ENCODE data around the gene AHI1. TPM values are rescaled to one million over a fixed set of nuclear protein-coding genes. Genes with fewer than 3 reads are reported as not detected.
"Not testable (repeated sequence)": the region's sequence is repeated elsewhere in the genome, so short reads cannot be mapped to it uniquely, and the experiment has no call there.

Gene AHI1
- polyA plus RNA-seq, 1 donor: 19.7 TPM

DNA sequence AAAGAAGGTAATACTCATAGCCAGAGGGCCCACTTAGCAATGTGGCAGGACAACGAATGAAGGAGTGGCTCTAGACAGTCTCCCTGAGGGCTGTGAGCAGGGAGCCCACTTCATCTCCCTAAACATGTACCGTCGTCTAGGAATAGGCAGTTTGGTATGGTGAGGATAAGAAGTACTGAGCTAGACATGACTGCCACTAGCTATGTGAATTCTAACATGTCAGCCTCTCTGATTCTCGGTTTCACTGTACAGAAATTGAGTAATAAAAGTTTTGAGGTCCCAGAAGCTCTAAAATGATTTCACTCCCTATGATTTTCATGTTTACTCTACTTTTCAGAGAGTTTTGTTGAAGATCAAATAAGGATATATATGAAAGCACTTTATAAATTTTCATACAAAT lies 107.1 kb downstream of the AHI1 start:
- DNase-seq: no peak

DNA sequence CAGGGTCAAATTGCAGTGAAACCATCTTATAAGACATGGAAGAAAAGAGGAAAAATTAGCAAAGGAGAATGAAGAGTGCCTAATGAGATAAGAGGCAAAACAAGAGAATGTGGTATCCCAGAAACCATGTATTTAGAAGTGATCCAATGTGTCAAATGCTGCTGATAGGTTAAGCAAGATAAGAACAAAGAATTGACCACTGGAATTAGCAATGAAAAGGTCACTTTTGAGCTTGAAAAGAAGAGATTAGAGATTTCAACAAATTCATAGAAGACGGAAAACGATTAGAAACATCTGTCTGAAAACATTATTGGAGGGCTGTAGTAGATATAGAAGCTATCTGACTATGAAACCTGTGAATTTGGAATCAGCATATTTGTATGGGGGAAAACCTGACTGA lies 112.2 kb downstream of the AHI1 start:
- no peak for DNase-seq

DNA sequence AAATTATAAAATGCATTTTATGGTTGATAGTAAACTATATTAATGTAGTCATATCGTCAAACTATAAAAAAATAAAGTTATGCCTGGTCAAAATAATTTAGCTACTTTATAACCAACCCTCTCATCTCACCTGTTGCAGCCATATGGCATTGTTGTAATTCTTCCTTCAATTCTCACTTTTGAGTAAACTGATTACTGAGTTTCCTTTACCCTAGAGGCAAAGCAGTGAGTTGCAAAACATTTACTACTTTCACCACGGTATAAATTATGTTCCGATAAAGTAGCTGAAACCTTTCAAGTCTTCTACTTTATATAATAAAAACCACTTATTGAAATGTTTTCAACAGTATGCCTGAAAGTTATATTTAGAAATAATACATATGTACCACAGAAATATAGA lies 113.8 kb downstream of the AHI1 start:
- no peak for DNase-seq

DNA sequence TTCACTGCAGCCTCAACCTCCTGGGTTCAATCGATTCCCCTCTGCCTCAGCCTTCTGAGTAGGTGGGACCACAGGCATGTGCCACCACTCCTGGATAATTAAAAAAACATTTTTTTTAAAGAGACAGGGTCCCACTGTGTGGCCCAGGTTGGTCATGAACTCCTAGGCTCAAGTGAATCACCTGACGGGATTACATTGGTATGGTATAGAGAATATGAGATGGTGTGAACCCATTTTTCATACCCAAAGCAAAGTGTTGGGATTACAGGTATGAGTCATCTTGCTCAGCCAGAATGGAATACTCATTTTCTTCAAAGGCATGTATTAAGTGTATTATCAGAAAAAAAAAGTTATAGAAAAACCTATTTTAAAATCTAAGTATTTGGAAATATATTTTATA lies 114.2 kb downstream of the AHI1 start:
- DNase-seq: no peak

DNA sequence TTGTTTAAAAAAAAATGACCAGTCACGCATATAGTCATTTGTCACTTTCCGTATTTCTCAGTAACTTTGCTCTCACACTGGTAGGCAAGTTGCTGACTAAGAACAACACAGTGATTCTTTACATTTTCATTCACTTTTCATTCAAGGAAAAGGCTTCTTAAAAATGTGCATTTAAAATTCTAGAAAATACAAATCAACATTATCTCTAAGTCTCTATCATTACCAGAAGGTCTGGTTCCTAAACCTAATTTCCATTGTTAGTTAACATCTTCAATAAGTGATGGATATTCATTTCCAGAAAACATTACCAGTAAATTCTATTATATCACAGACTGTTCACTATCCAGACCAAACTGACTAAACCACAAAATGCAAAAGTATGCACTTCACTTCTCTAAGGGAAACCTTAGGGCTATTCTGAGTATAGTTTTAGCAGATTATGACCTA lies 115.3 kb downstream of the AHI1 start:
- DNase-seq: no peak

DNA sequence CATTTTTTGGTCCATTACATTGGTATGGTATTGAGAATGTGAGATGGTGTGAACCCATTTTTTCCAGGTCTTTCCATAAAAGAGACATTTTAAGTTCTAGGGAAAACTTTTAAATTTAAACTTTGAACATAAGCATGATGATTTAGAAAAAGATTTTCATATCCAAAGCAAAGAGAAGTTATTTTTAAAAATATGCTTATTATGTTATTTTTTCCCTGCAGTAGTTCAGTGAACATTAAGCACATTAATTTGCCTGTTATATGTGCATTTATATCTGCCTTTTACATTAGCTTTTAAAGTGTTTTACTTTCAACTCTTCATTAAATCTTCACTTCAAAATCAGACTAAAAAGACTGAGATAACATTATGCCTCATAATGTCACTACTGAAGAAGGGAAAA lies 116.7 kb downstream of the AHI1 start:
- DNase-seq: no peak

DNA sequence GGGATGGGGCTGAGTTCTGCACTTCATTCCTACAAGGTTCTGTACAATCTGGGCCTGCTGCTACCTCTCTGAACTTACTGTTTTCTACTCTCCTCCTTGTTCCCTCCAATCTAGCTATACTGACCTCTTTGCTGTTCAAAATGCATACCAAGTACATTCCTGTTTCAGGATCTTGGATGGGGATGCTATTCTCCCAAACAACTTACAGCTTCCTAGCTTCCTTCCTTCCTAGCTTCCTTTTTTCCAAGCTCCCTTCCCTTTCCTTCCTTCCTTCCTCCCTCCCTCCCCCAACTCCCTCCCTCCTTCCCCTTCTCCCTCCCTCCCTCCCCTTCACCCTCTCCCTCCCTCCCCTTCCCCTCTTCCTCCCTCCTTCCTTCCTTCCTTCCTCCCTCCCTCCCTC lies 117.9 kb downstream of the AHI1 start:
- no peak for DNase-seq

DNA sequence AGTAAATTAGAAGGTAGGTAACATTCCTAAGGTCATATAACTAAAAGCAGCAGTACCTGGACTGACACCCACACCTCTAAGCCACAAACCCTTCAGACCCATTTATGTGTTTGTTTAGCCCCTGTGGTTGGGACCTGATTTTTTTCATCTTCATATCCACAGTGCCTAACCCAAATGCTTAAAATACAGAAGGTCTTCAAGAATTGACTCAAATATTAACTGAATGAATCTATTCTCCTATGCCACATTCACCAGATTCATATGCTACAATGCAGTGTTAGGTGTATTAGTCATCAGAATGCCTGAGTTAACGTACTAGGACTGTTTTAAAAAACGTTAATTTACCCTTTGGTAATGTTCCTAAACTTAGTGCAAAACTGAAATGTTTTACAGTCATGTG lies 124.8 kb downstream of the AHI1 start:
- no peak for DNase-seq

DNA sequence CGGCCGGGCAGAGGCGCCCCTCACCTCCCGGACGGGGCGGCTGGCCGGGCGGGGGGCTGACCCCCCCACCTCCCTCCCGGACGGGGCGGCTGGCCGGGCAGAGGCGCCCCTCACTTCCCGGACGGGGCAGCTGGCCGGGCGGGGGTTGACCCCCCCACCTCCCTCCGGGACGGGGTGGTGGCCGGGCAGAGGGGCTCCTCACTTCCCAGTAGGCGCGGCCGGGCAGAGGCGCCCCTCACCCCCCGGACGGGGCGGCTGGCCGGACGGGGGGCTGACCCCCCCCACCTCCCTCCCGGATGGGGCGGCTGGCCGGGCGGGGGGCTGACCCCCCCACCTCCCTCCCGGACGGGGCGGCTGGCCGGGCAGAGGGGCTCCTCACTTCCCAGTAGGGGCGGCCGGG lies 133.9 kb downstream of the AHI1 start:
- not testable (repeated sequence) for DNase-seq

DNA sequence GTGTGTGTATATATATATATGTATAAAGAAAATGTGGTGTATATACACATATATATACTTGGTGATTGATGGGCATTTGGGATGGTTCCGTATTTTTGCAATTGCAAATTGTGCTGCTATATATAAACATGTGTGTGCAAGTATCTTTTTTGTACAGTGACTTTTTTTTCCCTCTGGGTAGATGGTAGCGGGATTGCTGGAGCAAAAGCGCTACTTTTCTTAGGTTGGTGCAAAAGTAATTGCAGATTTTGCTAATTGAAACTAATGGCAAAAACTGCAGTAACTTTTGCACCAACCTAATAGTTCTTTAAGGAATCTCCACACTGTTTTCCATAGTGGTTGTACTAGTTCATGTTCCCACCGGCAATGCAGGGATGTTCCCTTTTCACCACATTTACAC lies 135.4 kb downstream of the AHI1 start:
- no peak for DNase-seq

DNA sequence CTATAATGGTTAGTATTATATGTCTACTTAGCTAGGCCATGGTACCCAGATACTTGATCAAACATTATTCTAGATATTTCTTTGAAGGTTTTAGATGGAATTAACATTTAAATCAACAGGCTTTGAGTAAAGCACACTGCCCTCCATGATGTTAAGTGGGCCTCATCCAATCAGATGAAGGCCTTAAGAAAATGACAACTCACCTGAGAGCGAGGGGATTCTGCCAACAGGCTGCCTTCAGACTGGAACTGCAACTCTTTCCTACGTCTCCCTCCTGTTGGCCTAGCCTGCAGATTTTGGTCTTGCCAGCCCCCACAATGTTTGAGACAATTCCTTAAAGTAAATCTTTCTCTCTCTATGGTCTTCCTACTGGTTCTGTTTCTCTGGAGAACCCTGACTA lies 137.3 kb downstream of the AHI1 start:
- no peak for DNase-seq

DNA sequence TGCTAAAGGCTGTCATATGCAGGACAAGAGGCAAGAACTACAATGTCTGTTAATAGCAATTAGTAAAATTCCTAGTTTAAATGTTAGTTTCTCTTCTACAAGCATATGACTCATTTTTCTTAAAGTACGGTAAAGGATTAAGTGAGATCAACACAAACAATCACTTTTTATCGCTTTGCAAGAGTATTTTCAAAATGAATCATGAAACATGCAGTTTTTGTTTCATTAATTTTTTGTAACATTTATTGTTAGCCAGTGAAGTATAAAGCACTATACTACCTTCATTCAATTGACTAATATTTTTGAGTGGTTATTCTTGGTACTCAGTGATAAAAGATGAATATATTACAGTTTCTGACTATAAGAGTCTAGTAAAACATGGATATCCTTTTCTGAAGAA lies 138.6 kb downstream of the AHI1 start:
- DNase-seq: no peak

DNA sequence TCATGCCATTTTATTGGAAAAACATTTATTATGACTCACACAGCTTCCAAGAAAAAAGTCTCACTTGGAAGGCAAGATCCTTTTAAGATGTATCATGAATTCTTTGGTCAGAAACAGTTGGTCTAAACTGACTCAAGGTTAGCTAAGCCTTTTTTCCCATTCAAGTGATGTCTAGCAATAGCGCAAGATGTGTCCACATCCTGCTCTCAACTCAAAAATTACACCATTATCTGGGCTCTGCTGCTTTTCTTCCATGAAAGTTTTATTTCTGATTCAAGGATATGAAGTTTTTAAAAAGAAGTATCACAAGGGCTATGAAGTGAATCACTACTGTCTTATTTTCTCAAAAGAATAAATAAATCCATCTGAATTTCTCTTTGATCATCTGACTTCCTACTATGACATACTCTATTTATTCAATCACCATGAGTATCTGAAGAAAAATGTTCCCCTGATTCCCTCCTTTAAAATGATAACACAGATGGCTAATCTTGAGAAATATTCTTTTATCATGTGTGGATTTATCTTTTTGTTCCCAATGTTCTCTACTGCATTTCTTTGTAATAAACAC lies 139.2 kb downstream of the AHI1 start:
- DNase-seq: no peak

DNA sequence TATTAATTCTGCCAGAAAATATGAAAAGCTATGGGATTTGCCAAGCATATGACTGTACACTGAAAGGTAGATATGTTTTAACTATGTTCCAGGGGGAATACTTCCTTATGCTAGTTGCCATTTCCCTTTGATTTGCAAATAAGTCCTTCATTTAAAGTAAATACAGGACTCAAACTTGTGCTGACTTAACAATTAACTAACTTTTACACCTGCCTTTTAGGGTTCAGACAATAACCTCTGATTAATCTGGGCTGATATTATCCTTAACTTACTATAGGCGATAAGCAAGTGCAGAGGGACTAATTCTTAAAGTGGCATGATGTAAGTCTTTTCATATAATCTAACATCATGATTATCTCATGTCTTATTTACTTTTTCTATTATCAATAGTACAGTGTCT lies 143.1 kb downstream of the AHI1 start:
- no peak for DNase-seq

DNA sequence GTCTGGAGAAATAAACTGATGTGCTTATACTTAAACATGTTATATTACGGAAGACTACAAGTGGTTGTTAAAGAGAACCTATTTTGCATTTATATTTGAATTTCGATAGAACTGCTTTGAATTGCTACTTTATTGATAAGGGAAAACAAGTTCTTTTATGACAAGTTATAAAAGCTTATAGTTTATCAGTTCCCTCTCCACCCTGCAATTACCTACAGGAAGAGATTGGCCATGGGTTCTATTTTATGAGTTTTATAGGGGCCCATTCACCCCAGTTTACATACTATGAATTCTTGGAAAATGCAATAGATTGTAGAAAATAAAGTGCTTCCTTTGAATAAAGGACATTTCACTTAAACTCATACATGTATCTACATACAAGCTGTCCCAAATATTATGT lies 144.4 kb downstream of the AHI1 start:
- DNase-seq: no peak

DNA sequence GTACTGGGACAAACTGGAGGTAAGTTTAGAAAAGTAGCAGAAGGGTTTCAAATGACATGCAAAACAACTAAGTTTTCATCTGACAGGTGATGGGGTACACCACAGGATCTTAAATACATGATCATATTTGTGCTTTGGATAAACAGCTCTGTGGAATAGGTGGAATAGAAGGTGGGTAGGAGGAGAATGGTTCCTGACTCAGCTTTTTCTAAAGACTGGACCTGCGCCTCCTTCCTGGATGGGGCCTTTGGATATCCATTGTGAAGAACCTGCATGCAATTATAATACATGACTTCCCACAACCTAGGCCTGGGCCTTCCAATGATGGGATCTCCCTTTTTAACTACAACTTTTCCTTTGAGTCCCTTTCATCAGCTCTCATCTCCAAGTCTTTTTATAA lies 145.9 kb downstream of the AHI1 start:
- no peak for DNase-seq

DNA sequence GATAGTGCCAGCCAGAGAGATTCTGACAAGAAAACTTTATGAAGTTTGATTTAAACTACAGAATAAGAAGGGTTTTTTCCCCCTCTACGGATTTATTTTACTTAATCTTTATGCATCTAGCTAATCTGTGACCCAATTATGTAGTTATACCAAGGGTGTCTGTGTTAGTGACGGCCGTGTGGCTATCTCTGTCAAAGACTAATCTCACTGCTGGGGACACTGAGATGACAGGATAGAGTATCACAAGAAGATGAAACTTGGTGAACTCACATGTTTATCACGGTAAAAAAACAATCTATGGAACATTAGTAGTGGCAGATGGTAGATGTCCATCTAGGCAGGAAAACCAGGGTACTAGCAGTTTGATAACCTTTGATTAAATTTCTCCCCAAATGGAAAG lies 149.7 kb downstream of the AHI1 start:
- no peak for DNase-seq

DNA sequence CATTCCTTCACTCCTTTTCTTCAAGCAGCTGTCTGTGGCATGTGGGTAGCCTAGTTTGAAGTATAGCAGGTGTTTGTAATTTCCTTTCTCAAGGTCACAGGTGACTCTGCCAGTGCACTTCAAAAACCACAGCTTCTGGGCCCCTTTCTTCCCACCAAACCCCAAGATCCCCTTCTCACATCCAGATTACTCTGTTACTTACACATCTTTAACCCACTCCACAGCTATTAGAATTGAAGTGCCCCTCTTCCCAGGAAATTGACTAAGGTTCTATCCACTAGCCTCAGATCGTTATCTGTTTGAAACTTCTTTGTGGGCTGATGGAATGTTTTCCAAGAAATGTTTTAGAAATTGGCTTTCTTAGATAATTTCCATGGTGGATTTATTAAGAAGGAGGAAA lies 150.8 kb downstream of the AHI1 start:
- no peak for DNase-seq

DNA sequence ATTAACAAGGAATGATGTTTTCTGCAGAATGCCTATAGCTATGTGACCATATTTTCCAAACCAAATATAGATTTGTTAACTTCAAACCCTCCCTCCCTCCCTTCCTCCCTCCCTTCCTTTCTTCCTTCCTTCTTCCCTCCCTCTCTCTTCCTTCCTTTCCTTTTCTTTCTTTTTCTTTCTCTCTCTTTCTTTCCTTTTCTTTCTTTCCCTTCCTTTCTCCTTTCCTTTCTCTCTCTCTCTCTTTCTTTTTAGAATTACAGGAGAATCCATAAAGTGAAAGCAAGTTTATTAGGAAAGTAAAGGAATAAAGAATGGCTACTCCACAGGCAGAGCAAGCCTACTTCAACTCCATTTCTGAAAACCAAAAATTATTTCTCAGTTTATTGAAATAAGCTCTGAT lies 153.0 kb downstream of the AHI1 start:
- DNase-seq: no peak

DNA sequence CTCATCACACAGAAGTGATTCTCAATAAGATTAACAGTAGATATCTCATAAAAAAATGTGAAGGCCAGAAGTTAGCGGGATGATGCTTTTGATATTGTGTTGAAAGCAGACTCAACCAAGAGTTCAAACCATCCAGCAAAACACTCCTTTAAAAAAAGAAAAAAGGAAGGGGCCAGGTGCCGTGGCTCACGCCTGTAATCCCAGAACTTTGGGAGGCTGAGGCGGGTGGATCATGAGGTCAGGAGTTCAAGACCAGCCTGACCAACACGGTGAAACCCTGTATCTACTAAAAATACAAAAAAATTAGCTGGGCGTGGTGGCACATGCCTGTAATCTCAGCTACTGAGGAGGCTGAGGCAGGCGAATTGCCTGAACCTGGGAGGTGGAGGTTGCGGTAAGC lies 157.6 kb downstream of the AHI1 start:
- DNase-seq: not testable (repeated sequence)

DNA sequence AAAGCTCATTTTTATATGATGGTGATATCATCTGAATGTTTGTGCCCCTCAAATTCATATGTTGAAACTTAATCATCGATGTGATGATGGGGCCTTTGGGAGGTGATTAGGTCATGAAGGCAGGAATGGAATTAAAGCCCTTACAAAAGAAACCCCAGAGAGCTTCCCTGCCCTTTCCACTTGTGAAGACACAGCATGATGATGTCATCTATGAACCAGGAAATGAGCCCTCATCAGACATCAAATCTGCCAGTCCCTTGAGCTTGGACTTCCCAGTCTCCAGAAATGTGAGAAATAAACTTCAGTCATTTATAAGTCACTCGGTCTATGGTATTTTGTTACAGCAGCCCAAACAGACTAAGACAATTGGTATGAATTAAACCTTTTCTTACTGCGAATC lies 163.4 kb downstream of the AHI1 start:
- DNase-seq: no peak

DNA sequence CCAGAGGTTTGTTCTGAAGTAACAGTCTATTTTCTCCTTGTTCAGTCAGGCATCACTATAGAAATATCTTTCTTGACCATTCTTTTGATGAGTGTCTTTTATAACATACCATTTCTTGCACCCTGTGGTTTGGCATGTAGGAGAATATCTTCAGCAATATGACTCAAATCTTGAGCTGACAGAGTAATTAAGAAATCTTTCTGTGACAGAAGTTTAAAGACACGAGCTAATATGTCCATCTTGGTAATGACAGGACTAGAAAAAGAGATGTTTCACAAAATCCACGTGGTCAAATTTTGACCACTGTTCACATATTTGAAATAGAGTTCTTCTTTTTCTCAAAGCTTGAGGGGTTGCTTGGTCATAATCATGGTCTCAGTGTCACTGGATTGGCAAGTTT lies 166.5 kb downstream of the AHI1 start:
- DNase-seq: no peak

DNA sequence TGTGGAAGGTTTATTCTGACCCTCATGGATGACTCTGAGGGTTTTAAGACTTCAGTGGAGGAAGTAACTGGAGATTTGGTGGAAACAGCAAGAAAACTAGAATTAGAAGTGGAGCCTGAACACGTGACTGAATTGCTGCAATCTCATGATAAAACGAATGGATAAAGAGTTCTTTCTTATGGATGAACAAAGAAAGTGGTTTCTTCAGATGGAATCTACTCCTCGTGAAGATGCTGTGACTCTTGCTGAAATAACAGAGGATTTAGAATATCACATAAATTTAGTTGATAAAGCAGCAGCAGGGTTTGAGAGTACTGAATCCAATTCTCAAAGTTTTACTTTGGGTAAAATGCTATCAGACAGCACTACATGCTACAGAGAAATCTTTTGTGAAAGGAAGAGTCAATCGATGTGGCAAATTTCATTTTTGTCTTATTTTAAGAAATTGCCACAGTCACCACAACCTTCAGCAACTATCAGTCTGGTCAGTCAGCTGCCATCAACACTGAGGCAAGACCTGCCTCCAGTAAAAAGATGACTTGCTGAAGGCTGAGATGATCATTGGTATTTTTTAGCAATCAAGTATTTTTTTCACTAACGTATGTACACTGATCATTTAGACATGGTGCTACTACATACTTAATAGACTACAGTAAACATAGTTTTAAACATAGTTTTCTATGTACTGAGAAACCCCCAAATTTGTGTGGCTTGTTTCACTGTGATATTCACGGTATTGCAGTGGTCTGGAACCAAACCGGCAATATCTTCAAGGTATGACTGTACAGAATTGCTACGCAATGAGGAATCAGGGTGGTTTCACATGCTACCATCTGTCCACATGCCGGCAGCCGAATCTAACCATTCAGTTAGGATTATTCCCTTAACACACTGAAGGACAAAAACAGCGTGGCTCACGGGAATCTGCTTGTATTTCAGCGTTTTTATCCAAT lies 167.4 kb downstream of the AHI1 start:
- no peak for DNase-seq

DNA sequence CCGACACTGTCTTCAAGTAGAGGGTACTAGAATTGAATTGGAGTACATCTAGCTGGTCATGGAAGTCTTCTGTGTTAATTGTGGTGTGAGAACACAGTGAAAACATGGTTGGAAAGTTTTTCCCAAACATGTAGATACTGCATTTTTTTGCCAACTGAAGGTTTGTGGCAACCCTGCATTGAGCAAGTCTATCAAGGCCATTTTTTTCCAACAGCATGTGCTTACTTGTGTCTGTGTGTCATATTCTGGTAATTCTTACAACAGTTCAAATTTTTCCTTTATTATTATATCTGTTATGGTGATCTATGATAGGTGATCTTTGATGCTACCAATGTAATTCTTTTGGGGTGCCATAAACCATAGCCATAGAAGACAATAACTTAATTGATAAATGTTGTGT lies 169.4 kb downstream of the AHI1 start:
- DNase-seq: no peak
